Ascending aorta (tissue), 2 donors: ENCODE results near the gene LRRC75A. TPM values are rescaled to one million over a fixed set of nuclear protein-coding genes. Genes with fewer than 3 reads are reported as not detected.
A peak's percentile ranks its signal among the peaks of the same experiment; 100 is the strongest.

Source experiments
- DNase-seq, 2 donors: peaks; one replicate each; pipeline ENCODE4 v3.0.0-alpha.2; 2019; ENCODE audit warnings: low spot score in 2 of 2
- H3K27ac ChIP-seq, 2 donors: fragments of 200-600 bp; sonication (generic); one replicate each; pipeline ENCODE4 v1.5.1; 2016 to 2017; ENCODE audit warnings: mild to moderate bottlenecking in 1 of 2
- H3K27me3 ChIP-seq: fragments of 200-600 bp; sonication (generic); one replicate; pipeline ENCODE4 v1.5.1; 2017
- H3K36me3 ChIP-seq, 2 donors: fragments of 200-600 bp; sonication (generic); one replicate each; pipeline ENCODE4 v1.5.1; 2016
- H3K4me1 ChIP-seq, 2 donors: fragments of 200-600 bp; sonication (generic); one replicate each; pipeline ENCODE4 v1.5.1; 2016 to 2017; ENCODE audit warnings: mild to moderate bottlenecking in 1 of 2
- H3K4me3 ChIP-seq, 2 donors: fragments of 200-600 bp; sonication (generic); one replicate each; pipeline ENCODE4 v1.5.1; 2016 to 2017; ENCODE audit warnings: mild to moderate bottlenecking in 1 of 2
- H3K9me3 ChIP-seq, 2 donors: fragments of 200-600 bp; sonication (generic); one replicate each; pipeline ENCODE4 v1.5.1; 2016
- intact Hi-C: fragments of 100-400 bp; cut with DNase I; formaldehyde crosslinking; loops from one replicate; pipeline ENCODE4 v1.15.1; 2023
- total RNA-seq: library from RNA; depleted of rRNA; stranded (reverse); fragments of >200 nt; gene quantifications from one replicate; pipeline ENCODE4 v1.1.0, GENCODE V29; 2016
- TF ChIP-seq, protein P1 (sequence below), 3 experiments: fragments of 200-600 bp in 2 of 3; fragments of 450-650 bp in 1 of 3; sonication (generic) in 2 of 3; IDR thresholded peaks; one replicate each; pipeline ENCODE4 v1.5.1; 2016 to 2019; ENCODE audit warnings: antibody characterized with exemption in 3 of 3, mild to moderate bottlenecking in 1 of 3, moderate library complexity in 1 of 3

LRRC75A gene
- total RNA-seq, 1 donor from 2014 or later: 1.2 TPM

DNA sequence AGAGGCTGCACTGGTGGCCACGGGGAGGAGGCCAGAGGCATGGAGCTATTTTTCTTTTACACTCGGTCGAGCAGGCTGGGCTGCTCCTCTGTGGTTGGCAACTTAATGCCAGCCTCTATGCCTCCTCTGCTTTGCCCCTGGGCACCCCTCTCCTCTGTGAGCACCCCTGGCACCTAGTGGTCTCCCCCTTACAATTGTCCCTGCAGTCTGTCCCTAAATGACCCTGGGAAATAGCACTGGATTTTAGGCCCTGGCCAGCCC is 27.0 kb downstream of the LRRC75A start:
- Histone ChIP-seq H3K27me3 (no peaks in the 10 kb centered on the region), H3K4me3 (no peak overlapping the region), H3K36me3 (peaks cover 0 to 3% of the 10 kb centered on the region in 2 donors), H3K27ac (peak overlapping the region in 1 of 2 donors; percentile 43), H3K9me3 (no peaks in the 10 kb centered on the region), H3K4me1 (peaks cover 0 to 6% of the 10 kb centered on the region in 2 donors)
- intact Hi-C loops: no loop called here
- no peak for DNase-seq
- TF ChIP-seq, protein P1, sequence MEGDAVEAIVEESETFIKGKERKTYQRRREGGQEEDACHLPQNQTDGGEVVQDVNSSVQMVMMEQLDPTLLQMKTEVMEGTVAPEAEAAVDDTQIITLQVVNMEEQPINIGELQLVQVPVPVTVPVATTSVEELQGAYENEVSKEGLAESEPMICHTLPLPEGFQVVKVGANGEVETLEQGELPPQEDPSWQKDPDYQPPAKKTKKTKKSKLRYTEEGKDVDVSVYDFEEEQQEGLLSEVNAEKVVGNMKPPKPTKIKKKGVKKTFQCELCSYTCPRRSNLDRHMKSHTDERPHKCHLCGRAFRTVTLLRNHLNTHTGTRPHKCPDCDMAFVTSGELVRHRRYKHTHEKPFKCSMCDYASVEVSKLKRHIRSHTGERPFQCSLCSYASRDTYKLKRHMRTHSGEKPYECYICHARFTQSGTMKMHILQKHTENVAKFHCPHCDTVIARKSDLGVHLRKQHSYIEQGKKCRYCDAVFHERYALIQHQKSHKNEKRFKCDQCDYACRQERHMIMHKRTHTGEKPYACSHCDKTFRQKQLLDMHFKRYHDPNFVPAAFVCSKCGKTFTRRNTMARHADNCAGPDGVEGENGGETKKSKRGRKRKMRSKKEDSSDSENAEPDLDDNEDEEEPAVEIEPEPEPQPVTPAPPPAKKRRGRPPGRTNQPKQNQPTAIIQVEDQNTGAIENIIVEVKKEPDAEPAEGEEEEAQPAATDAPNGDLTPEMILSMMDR (IDR thresholded peaks at IDR 0.05): no peak

DNA sequence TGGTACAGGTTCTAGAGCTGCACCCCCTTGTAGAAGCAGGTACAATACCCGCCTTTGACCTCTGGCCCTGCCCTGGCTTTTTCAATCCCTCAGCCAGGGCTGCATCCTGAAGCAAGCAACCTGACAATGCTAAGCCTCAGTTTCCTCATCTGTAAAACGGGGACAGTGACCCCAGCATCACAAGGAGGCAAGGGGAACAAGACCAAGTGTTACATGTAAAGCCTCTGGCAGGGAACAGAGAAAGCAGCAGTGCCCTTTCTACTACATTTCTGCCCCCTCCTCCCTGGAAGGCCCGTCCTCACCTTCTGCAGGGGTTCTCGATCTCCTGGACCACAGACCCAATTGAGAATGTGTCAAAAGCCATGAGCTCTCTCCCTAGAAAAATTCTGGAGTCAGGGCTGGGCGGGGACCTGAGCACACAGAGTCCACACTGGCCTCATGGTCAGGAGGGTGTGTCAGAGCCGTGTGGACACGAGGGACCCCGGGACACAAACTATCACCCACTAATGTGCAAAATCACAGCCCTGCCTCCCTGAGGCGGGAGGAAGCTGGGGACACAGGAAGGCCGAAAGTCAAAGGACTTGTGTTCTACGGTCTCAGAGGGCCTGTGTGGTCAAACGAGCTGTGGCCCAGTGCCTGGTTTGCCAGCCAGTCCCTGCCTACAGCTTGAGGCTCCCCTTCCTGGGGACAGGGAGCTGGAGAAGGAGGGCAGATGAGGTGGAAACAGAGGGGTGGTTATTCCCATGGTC is 27.5 kb downstream of the LRRC75A start:
- peaks cover 0 to 6% of the 10 kb centered on the region in 2 donors for H3K4me1 ChIP-seq
- no peaks in the 10 kb centered on the region for H3K27me3 ChIP-seq
- no peak overlapping the region for H3K4me3 ChIP-seq
- H3K27ac ChIP-seq: peak overlapping the region in 1 of 2 donors; percentile 43
- H3K36me3 ChIP-seq: peaks cover 0 to 3% of the 10 kb centered on the region in 2 donors
- TF ChIP-seq, protein P1 (IDR thresholded peaks at IDR 0.05): no peak
- DNase-seq: no peak
- no peaks in the 10 kb centered on the region for H3K9me3 ChIP-seq
- intact Hi-C loops: no loop called here

DNA sequence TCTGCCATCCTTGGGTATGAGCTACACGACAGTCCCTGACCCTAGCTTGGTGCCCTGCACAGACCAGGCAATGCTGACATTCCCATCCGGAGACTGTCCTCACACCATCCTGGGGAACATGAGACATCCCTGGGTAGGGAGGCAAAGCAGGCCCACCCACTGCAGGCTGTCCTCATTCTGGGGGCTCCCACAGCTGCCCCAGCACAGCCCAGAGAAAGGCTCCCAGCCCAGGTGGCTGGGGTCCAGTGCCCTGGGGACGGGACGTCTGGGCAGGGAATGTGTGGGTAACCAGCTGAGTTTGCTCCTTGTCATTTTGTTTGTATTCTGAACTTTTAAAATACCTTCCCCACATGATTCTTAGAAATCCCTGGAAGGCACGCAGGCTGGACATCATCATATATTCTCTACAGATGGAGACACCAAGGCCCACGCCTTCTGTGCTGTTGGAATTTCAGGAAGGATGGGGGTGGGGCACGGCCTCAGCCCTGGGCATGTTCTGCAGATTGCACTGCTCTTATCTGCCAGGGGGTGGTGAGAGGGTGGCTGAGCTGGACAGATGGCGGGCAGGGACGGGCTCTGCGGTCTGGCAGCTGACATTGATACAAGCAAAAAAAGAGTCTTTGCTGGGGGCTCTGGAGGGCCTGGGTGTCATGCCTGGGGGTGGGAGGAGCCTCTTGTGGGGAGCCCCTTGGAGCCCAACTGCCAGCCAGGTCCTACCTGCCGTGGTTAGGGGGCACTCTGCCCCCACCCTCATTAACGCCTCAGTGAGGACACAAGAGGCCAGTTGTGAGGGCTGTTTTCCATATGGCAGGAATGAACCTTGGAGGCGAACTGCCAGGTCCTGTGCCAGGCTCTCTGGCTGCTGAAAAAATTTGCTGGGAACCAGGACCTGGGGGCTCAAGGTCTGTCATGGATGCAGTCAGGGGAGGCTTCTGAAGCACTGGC is 28.4 kb downstream of the LRRC75A start:
- TF ChIP-seq, protein P1 (IDR thresholded peaks at IDR 0.05): peak; percentile 3 to 29 (median 28)
- Histone ChIP-seq H3K9me3 (no peaks in the 10 kb centered on the region), H3K36me3 (peaks cover 0 to 3% of the 10 kb centered on the region in 2 donors), H3K27ac (no peak overlapping the region), H3K4me3 (no peak overlapping the region), H3K4me1 (peaks cover 0 to 6% of the 10 kb centered on the region in 2 donors), H3K27me3 (no peaks in the 10 kb centered on the region)
- intact Hi-C loops: loop anchor here (2.0 kb wide), 1 partner anchor 57 kb away; no protein-coding TSS in a partner anchor
- peak in 1 of 2 donors; percentile 75 for DNase-seq

DNA sequence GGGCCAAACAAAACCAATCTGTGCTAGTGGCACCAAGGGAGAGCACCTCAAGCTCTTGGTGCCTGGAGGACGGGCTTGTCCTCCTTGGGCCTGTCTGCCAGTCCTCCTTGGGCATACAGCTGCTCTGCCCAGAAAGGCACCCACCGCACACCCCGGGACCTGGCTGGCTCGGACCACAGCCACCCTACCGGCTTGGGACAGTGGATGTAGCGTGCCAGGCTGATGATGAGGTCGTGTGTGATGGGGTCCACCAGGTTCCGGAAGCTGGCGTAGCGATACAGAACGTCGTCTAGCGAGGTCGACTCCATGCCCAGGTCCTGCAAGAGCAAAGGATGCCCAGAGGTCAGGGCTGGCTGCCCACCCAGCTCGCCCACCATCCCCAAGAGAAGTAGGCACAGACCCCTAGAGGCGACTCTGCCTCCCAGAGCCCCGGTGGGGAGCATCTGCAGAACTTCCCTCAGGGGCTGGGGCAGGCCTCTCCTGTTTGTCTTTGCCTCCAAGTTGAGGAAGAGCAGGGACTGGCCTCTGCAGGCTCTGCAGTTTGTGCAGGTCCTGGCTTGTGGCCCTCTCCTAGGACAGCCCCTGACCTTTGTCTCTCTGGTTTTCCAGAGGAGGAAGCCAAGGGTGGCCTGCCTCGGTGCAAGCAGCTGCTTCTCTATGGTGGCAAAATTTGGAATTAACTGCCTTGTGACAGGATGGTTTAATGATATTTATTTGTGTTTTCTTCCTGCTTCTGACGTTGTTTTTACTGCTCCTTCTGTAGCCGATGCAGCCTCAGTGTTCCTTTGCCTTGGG is 29.7 kb downstream of the LRRC75A start:
- Histone ChIP-seq H3K27me3 (no peaks in the 10 kb centered on the region), H3K4me3 (no peak overlapping the region), H3K27ac (no peak overlapping the region), H3K36me3 (peaks cover 0 to 5% of the 10 kb centered on the region in 2 donors), H3K4me1 (peaks cover 0 to 6% of the 10 kb centered on the region in 2 donors), H3K9me3 (no peaks in the 10 kb centered on the region)
- TF ChIP-seq, protein P1 (IDR thresholded peaks at IDR 0.05): no peak
- no peak for DNase-seq
- intact Hi-C loops: loop anchor here (2.0 kb wide), 1 partner anchor 59 kb away; no protein-coding TSS in a partner anchor

DNA sequence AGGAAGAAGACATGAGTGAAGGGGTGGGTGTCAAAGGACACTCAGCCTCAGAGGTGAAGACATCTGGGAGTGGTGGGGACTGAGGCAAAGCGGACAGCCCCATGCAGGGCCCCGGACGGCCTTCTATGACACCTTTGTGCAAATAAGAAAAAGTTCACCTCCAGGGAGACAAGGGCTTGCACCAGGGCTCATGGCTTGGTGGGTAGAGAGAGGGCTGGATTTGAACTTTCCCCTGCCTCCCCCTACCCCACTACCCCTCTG is 30.5 kb downstream of the LRRC75A start:
- TF ChIP-seq, protein P1 (IDR thresholded peaks at IDR 0.05): no peak
- intact Hi-C loops: no loop called here
- H3K4me1 ChIP-seq: peaks cover 0 to 6% of the 10 kb centered on the region in 2 donors
- no peaks in the 10 kb centered on the region for H3K9me3 ChIP-seq
- DNase-seq: no peak
- H3K4me3 ChIP-seq: no peak overlapping the region
- no peak overlapping the region for H3K27ac ChIP-seq
- peaks cover 0 to 10% of the 10 kb centered on the region in 2 donors for H3K36me3 ChIP-seq
- H3K27me3 ChIP-seq: no peaks in the 10 kb centered on the region
